Stimulated activated CD8-positive, alpha-beta memory T cell treated with anti-CD3 and anti-CD28 coated beads, Interleukin-7, amount 100 ng/mL, for 1 hour (primary cell): Measurements from ENCODE around the gene MED12L.

ENCODE experiments used
- DNase-seq, 2 donors: peaks; one replicate each; pipeline ENCODE4 v3.0.0-alpha.2; 2020; ENCODE audit warnings: low read depth in 2 of 2

The MED12L gene

DNA sequence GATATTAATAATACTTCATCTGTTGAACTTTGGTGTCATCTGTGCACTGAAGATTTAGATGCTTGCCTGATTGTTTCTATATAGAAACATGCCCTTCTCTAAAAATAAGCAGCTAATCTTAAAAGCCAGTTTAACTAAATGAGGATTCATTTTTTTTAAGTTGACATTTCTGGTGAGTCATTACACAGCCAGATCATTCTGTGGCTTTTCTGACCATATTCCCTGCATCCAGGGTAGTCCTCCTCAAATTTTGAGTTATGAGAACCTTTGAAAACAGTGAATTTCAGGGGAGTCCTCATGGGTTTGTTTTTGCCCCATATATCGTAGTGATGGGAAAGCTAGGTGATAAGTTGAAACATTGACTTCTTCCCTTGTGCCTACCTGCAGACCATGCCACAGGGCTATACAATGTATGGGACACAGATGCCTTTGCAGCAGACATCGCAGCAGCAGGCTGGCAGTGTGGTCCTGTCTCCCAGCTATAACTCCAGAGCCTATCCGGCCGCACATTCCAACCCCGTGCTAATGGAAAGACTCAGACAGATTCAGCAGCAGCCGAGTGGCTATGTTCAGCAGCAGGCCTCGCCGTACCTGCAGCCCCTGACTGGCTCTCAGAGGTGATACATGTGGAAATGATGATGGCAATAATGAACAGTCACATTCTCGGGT is 325.6 kb downstream of the MED12L start:
- no peak for DNase-seq

GRCh38 chr3:151412989-151413388 is 327.5 kb downstream of the MED12L start:
- DNase-seq, result no peak

GRCh38 chr3:151415289-151415688 is 329.8 kb downstream of the MED12L start:
- no peak for DNase-seq

DNA sequence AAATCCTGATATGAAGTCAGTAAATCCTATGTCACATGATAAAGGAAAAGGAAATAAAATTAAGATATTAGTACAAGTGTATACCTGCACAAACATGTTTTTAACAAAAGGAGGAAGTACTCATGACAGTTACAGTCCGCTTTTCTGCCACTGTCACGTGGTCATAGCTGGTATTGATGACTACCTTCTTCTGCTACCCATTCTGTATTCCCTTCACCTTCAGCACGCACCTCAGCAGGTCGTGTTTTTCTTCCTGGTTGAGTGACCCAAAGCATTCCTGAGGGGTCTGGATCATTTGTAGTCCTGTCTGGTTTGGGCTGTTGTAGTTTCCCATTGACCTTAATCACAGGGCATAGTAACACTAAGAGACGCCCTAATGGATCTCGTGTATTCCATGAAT is 334.3 kb downstream of the MED12L start:
- DNase-seq, result no peak

DNA sequence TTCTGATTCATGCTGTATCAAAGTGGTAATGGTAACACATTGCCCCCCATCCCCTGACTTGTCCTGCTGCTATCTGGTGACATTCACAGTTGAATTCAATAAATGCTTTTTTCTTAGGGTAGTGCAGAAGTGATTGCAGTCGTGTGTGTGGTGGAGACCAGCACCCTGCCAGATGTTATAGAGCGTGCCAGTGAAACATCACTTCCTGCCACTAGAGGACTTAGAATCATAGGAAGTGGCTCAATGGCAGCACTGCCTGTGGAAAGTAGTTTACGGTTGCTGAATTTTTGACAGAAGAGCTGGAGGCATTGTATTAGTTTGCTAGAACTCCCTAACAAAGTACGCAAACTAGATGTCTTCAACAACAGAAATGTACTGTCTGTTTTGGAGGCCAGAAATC is 336.5 kb downstream of the MED12L start:
- DNase-seq, result no peak

DNA sequence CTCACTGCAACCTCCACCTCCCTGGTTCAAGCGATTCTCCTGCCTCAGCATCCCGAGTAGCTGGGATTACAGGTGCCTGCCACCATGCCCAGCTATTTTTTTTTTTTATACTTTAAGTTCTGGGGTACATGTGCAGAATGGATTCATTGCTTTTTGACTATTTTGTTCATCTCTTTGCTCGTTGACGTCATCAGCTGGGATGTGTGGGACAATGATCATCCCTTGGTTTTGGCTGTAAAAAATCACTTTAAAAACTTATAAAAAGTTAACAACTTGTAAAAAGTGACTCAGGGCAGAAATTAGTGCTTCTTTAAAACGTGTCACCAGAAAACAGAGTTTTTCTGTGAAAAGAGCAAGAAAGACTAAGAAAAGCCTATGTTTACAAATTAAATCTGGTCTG is 337.6 kb downstream of the MED12L start:
- no peak for DNase-seq

DNA sequence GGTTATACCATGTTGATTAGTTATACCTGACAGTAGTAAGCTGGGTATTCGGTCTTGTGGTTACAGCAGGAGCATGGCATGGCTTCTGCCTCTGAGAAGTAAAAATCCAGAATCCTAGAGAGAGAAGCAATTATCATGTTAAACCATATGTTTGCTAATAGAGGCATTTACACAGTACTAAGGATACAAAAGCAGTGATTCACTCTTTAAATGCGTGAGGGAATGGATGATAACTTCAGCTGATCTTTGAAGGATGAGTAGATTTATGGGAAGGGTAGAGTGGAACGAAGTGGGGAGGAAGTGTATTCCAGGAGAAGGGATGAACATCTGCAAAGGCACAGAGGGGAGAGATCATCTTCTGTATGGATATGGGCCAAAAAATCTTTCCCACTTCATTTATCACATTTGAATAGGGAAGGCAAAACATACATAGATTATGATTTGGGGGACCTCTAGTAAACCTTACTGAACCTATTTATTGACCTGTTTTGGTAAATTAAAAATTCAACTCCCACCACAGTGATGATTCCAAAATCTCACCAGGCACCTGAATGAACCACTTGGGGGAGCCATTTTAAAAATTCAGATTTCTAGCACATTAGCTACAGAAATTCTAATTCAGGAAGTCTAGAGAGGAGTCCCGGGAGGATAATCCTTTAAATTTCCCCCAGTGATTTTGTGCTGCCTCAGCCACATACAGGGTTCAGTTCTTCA is 340.3 kb downstream of the MED12L start:
- DNase-seq, result no peak

DNA sequence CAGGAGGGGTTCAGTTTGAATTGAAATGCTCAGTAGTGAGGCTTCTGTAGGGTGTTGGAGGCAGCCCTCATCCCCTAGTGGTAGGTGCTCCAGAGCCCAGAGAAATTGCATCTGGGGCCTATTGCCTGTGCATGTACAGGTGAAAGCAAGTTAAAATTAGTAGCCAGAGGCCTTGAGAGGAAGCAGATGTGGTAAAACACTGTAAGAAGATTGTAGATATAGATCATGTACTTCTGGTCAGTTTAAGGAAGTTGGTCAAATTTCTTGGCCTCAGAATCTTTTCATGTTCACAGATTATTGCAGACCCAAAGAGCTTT is 340.8 kb downstream of the MED12L start:
- no peak for DNase-seq

DNA sequence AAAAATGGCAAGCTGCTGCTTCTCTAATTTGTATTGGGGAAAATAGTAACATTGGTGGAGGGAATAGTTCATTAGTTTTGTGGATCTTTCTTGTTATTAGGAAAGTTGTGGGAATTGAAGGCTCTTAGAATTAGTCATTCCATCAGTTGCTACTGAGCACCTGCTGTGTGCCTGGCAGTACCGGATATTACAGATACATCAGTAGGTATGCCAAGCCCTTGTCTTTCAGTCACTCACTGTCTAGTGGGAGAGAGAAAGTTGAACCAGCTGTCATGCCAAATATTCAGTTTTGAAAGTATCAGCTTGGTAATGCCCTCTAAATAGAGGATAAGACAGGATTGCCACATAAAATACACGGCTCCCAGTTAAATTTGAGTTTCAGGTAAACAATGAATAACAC is 342.9 kb downstream of the MED12L start:
- no peak for DNase-seq

DNA sequence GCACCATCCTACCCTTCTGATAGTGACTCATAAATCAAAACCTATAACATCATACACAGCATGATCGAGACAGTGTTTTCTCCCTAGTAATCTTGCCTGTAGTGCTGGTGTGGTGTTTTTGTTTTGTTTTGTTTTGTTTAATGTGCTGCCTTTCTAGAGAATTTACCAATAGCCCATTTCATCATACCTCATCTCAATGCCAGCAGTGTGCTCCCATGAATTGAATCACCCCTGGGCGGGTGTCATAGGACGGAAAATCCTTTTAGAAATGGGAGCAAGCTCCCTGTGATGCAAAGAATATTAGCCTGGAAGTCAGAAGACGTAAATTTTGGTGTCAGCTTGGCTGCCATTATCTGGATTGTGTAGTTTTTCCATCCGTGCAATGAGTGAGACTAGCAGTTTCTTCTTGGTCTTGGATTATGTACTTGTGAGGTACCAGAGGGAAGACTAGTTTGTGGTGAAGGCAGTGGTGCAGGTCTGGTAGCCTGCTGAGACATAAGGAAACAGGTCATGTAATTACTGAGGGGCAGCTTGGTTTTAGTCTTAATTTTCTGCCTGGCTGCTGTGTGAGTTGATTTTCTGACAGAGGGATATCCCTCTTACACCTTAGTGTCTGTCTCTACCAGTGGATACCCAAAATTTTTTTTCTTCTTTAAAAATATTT is 345.5 kb downstream of the MED12L start:
- DNase-seq, result no peak

DNA sequence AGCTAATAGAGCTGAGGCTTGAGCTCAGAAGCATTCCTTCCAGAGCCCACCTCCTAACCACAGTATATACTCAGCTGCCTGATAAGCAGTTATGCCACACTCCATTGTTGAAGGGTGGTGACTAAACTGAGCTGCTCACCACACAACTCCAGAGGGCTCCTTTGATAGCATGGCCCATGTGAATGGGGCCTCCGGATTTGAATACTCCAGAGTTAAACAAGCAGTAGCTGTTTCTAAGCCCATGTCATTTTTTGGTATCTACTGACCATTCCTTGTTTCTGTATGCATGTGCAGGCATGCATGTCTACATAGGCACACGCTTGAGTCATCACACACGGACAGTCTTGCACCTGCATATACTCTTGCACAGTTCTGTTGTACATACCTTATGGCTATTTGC is 346.5 kb downstream of the MED12L start:
- no peak for DNase-seq

DNA sequence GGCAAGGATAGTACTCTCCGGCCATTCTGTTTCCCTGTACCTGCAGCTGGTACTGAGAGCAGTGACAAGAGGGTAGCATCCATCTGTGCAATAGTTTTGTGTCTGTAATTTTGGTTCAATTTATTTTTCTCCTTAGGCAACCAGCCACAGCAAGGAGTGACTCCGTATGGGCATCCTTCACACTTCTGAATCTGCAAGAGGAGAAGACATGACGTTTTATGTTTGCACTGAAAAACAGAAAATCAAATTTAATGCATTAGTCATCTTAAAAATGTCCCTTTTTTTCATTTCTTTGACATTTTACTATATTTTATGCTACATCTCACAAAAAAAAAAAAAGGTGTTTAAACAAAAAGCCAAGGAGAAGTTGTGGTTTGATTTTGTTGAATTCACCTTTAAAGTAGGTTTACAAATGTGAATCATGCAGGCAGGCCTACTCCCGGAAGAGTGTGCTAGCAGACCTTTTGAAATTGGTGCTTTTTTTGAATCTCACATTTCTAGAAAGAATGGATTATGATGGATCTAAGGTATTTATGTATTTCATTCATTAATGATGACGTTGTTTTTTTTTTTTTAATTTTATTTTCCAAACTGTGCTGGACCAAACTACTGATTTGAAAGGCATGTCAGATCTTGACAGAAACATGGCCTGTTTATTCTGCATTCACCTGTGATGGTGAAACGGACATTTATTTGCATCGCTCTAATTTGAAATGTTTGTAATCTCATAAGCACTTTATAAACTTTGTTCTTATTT is 347.3 kb downstream of the MED12L start:
- DNase-seq, result no peak

DNA sequence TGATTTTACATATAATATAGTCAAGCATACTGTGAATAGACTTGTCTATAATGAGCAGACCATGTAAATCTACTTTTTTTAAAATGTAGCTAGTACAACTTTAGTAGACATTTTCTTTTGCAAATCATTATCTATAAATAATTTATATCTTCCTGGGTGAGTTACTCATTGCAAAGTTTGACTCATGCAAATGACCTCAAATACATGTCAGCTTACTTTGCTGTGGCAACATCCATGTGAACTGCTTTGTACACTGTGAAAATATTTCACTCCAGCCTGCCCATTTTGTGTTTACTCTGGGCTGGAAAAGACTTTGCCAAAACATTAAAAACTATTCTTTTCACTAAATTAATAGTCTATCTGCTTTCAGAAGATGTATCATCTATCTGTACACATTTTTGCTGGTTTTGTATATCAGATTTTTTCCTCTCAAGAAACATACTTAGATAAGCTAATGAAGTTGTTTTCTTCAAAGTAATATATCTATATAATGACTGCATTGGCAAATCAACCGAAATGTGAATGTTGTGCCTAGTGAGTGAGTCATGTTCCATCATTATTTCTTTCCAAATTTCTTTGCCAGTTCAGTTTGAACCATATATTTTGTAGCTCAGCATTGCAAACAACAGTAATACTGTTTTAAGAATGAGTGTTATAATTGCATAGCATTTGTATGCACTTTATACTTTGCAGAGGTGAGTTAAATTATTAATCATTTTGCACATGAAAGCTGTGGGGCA is 348.9 kb downstream of the MED12L start:
- no peak for DNase-seq

- no peak for DNase-seq
These were observed 351.4 kb downstream of the MED12L start for GRCh38 chr3:151436675-151437446.

GRCh38 chr3:151437906-151438305 is 352.4 kb downstream of the MED12L start:
- no peak for DNase-seq

GRCh38 chr3:151439652-151440125 is 354.2 kb downstream of the MED12L start:
- DNase-seq, result no peak

DNA sequence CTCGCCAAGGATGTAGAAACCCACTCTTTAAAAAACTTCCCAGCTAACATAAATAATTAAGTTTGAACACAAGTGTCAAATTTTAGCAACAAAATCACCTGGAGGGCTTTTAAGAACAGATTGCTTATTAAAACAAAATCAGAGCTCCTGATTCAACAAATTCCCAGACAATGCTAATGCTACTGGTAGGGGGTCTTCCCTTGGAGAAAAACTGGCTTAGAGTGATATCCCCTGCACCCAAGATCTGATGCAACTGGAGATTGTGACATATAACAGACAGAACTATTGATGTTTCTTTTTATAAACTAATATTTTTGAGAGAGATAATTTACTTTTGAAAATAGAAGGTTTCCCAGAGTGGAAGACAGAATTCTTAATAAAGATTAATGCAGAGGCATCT is 355.5 kb downstream of the MED12L start:
- no peak for DNase-seq

DNA sequence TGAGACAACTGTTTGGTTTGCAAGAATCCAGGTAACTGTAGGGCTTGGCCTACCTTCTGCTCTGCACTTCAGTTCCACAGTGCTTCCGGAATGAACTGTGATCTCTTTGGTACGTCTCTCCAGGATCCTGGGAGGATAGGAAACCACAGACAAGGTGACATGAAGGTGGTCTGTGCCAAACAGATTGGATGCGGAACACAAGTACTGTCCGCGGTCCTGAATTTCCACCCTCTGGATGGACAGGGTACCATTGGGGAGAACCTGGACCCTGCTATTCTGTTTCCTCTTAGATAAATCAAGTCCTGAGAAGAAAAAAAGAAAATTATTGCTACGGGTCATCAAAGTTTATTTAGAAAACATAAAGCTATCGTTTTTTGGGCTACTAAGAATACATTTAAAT is 358.1 kb downstream of the MED12L start:
- no peak for DNase-seq

GRCh38 chr3:151445273-151446001 is 360.0 kb downstream of the MED12L start:
- DNase-seq, result no peak

DNA sequence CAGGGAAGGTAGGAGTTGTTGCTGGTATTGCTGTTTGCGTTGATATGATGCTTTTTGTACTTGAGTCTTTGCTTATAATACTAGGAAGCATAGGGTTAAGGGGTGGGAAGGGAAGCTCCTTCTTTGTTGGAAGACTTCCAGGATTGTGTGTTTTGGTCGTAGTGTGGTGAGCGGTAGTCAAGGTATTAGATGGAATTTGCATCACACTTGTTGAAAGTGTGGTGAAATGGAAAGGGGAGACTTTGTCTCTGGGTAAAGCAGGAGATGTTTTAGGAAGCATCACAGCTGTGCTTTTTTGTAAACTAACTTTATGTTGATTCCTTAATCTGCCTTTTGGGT is 360.5 kb downstream of the MED12L start:
- no peak for DNase-seq
